NCI-H1417 (cell line): ENCODE measurements around the gene MVD.

ENCODE experiments used
- DNase-seq, 3 experiments: peaks; one replicate each; lab custom pipeline; 2025; lab: John Stamatoyannopoulos, UW

The MVD gene

GRCh38 chr16:88640498-88641247 is 22.2 kb downstream of the MVD start:
- DNase-seq = no peak

GRCh38 chr16:88640039-88640495 is 22.8 kb downstream of the MVD start:
- no peak for DNase-seq

GRCh38 chr16:88639231-88640038 is 23.5 kb downstream of the MVD start:
- DNase-seq = peak in 1 of 3 experiments; percentile 48

GRCh38 chr16:88638323-88639230 is 24.3 kb downstream of the MVD start, which contains the start of gene IL17C:
Gene IL17C (plus strand): TSS chr16:88638572. CDS start chr16:88638642, 70 bp downstream.
- DNase-seq = peak; percentile 58 to 82 (median 72)

GRCh38 chr16:88636488-88637265 is 26.2 kb downstream of the MVD start:
- no peak for DNase-seq

DNA sequence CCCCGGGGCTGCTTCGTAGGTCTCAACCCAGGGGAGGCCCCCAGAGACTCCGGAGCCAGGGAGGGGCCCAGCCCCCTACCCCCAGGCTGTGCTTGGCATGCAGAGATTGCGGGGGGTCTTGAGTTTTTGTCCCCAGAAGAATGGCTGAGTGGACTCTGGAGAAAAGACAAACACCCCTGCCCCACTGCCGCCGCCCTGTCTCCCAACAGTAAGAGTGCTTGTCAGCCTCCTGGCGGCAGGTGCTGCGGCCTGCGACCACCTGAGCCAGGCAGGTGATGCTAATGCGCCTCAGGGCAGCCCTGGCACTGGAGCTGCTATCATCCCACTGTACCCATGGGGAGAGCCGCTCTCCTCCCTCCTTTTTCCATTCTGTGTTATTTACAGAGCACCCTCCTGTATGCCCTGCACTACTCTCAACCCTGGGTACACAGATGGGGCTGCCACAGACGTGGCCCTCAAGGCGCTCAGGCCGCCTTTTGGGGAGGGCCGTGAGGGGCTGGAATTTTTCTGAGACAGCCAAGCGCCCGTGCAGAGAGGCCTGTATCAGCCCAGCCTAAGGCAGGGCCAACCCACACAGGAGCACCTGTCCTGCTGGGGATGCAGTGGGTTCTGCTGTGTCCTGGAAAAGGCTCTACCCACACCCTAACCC is 27.1 kb downstream of the MVD start:
- DNase-seq = peak in 1 of 3 experiments; percentile 13

DNA sequence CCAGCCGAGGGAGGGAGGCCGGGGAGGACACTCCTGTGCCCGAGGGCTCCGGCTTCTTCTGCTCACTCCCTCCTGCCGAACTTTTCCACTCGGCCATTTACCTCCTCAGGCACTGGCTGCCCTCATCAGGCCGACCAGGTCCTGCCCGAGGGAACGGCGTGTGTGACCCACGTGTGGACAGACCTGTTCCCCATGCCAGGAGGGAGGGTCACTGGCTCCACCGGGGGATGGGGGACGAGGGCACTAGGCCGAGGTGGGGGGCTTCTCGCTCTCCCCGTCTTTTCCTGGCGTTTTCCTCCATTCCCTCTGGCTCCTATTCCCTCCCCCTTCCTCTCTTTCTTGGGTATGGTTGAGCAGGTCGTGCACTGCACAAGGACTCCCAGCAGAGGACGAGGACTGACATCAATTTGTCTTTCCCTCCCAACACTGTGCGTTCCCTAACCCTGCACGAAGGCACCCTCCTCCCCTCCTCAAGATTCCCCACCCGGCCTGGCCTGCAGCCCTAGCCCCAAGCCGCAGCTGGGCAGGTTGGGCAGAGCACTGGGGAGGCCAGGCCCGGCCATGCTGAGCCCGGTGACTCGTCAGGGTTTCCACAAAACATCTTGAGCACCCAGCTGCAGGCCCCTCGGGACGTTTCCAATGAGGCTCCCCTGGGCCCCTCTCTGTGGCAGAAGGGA is 27.8 kb downstream of the MVD start:
- no peak for DNase-seq

DNA sequence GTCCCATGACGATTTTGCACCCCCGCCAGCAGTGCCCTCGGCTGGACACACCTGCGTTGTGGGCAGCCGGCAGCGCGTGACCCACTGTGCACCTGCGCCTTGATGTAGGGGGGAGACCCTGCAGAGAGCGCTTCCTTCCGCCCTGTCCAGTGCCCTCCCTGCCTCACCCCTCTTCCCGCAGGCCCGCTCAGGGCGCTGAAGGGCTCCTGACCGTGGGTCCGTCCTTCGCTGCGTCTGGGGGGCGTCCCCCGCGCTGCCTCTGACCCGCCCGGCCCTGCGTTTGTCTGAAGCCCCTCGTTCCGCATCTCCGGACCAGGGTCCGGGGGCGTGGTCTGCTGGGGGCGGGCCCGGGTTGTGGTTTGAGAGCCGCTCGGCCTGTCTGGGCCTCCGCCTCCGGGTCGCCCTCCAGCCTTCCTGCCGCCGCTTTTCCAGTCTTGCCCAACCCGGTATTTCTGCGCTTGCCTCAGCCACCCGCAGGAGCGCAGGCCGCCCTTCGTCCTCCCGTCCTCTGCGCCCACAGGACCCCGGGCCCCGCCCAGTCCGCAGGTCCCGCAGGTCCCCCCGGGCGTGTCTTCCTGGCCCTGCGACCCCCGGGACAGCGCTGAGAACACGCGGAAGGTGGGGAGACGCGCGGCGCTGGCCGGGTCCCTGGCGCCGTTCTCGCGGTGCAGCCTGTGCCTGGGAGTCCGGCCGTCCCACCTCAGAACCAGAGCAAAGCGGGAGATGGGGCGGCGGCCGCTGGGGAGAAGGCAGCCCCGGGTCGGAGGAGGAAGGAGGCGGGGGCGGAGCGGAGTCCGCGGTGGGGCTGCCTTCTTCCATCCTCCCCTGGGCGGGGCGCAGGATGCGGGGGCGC is 28.5 kb downstream of the MVD start:
- no peak for DNase-seq

- DNase-seq = no peak
Measured at GRCh38 chr16:88633684-88634140, 29.2 kb downstream of the MVD start.

DNA sequence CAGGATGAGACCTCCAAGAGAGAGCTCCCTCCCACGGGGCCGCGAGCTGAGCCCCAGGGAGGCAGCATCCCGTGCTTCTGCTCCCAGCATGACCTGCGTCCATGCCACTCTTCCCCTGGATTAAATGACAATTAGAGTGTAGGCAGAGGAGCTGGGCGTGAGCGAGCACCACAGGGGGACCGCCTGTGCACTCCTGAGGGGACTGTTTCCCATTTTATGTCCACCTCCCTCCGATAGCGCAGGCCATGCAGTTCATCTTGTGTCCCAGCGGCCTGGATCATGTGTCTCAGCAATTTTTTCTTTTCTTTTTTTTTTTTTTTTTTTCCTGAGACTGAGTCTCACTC is 30.3 kb downstream of the MVD start:
- DNase-seq = no peak

- no peak for DNase-seq
Measured at GRCh38 chr16:88631920-88632586, 30.8 kb downstream of the MVD start.

DNA sequence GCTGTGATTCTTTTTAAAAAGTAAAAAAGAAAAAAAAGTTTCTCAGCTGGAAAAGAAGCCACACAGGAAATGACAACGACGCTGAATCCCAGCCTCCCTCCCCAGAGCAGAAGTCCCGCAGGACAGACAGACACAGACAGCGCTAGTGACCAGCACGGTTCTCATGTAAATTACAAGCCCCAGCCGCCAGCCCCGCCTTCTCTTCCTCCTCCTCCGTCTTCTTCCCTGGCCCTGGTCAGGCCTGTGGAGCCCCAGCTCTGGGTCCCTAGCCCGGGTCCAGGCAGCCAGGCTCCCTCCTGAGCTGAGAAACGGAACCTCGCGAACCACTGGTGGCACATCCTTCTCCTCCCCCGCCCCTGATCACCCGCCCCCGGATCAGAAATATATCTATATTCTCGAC is 31.5 kb downstream of the MVD start:
- DNase-seq = no peak

DNA sequence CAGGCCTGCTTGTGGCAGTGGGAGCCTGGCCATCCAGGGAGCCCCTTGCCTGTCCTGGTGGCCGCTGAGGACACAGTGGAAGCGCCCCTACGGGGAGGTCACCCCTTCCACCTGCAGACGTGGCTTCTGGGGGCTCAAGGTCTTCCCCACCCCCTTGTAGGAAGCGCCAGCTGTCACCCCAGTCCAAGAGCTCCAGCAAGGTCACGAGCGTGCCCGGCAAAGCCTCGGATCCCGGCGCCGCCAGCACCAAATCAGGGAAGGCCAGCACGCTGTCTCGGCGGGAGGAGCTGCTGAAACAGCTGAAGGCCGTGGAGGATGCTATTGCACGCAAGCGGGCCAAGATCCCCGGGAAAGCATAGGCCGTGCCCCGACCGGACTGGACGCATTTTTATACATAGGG is 31.9 kb downstream of the MVD start:
- no peak for DNase-seq

DNA sequence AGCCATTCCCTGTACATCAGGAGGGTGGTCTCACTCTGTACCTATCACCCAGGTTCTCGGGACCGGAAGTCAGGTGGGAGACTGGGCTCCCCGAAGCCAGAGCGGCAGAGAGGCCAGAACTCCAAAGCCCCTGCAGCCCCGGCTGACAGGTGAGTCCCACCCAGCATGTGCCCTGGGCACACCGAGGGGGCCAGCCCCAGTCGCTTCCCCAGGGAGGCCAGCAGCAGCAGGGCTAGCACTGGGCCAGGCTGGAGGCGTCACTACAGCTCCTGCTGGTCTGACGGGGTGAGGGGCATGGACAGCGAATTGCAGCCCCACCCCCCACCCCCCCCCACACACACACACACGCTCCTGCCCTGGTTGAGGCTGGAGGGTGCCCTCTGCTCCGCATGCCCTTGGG is 32.5 kb downstream of the MVD start:
- no peak for DNase-seq

DNA sequence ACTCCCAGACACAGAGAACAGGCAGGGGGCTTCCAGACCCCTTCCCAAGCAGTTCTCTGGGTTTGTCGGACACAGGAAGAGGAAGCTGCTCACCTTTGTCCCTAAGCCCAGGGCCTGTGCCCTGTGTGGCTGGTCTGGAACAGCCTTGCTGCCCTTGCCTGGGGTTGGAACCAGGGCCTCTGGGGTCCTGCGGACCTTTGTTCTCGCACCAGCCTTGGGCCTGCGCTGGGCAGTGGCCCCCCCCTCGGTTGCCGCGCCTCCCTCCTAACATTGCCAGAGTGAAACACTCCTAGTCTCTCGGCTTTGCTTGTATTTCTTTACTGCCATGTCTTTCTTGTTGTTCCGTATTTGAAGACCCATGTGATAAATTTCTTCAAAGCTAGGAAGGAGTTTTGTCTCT is 33.1 kb downstream of the MVD start:
- DNase-seq = no peak

- DNase-seq = no peak
Measured at GRCh38 chr16:88628512-88628974, 34.3 kb downstream of the MVD start.

GRCh38 chr16:88627531-88628411 is 35.1 kb downstream of the MVD start:
- no peak for DNase-seq

DNA sequence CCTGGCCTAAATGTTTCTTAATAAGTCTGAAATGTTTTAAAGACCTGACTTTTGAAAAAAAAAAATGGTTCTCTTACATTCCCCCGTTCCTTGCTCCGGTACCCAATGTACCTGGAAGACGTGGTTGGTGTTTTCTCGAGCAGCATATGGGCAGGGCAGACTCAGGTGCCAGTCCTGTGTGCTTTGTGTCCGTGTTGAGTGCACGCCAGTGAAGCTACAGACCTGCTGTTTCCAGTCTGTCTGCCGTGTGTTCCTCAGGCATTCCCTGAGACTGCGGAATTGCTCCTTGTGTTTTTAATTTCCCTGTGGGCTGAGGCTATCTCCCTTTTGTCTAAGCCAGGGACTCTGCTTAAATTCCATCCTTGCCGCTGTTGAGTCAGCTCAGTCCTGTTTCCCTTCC is 36.2 kb downstream of the MVD start:
- no peak for DNase-seq
